ENCODE data around the gene NAPSA. TPM values are rescaled to one million over a fixed set of nuclear protein-coding genes. Genes with fewer than 3 reads are reported as not detected.

NAPSA gene
- total and polyA plus RNA-seq, 2 of the 8 experiments (the other 6 are each of a cell fraction or from before 2014, with no cell fraction given), result 0.71 to 0.73 TPM

DNA sequence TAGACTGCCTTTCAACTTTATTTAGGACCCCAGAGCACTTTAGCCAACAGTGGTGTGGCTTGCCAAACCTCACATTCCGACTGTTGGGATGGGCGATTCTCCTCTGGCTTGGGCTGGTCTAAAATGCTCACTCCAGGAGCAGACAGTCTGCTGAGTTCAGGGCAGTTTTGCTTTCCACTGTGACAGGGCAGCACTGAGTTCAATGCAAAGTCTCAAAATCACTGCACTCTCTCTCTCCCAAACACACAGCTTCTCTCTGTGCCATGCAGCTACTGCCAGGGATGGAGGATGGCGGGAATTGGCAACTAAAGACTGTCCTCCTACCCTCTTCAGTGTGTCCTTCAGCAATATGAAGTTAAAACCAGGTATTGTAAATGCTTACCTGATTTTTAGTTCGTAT, 13.2 kb downstream of the NAPSA start:
- no peaks in the 10 kb centered on the region for H3K79me2 ChIP-seq (ENCODE audit: control insufficient read depth in 1 of 2, insufficient read depth in 2 of 2, low read length in 2 of 2)
- H2BK15ac ChIP-seq (ENCODE audit: low read length), result no peak overlapping the region
- no peak overlapping the region for H2BK5ac ChIP-seq (ENCODE audit: low read depth, low read length)
- peaks cover 0 to 2% of the 10 kb centered on the region in 2 experiments for H4K20me1 ChIP-seq (replicated peaks in 1 of 2; ENCODE audit: control insufficient read depth in 1 of 2, insufficient read depth in 2 of 2, low read length in 2 of 2)
- no peak overlapping the region for H3K4me3 ChIP-seq (ENCODE audit: extremely low read depth in 1 of 4, insufficient read depth in 2 of 4, low read depth in 3 of 4, low read length in 4 of 4)
- no peak overlapping the region for H4K5ac ChIP-seq (ENCODE audit: insufficient read length, low read depth, low read length)
- no peak overlapping the region for H4K8ac ChIP-seq (ENCODE audit: extremely low read depth, insufficient read depth, low read length)
- no peaks in the 10 kb centered on the region for H3K36me3 ChIP-seq (ENCODE audit: control insufficient read depth in 2 of 4, insufficient read depth in 4 of 4, low read length in 3 of 4)
- H3K4ac ChIP-seq (replicated peaks; ENCODE audit: insufficient read length, low read depth, low read length), result no peak overlapping the region
- H3K27me3 ChIP-seq (replicated peaks in 1 of 4; ENCODE audit: control insufficient read depth in 3 of 4, extremely low read depth in 1 of 4, insufficient read depth in 3 of 4, low read length in 3 of 4), result no peaks in the 10 kb centered on the region
- H2AK5ac ChIP-seq (ENCODE audit: low read depth, low read length), result no peak overlapping the region
- H3K23ac ChIP-seq (ENCODE audit: insufficient read length), result no peak overlapping the region
- no peak overlapping the region for H2AFZ ChIP-seq (ENCODE audit: low read length)
- no peak overlapping the region for H2BK120ac ChIP-seq (replicated peaks; ENCODE audit: low read depth, low read length)
- no peak overlapping the region for H3K14ac ChIP-seq (ENCODE audit: insufficient read length)
- H3K18ac ChIP-seq (ENCODE audit: extremely low read depth, low read length), result no peak overlapping the region
- no peaks in the 10 kb centered on the region; a peak in 3 of 7 replicates for H3K4me1 ChIP-seq (replicated peaks in 1 of 4; ENCODE audit: control insufficient read depth in 3 of 4, insufficient read depth in 4 of 4, low read length in 3 of 4)
- no peak overlapping the region for H2BK20ac ChIP-seq (ENCODE audit: low read length)
- no peaks in the 10 kb centered on the region for H3K79me1 ChIP-seq (ENCODE audit: low read depth, low read length)
- 72% methylated on average over 4 of the region's 4 CpGs; no CpG with 5 or more reads in 1 of the 2 experiments for WGBS, 2 experiments (ENCODE audit: extremely low coverage in 1 of 2, insufficient coverage in 1 of 2, insufficient read length in 1 of 2, insufficient replicate concordance in 2 of 2, low coverage in 1 of 2, low lambda C conversion rate in 2 of 2, missing lambda C conversion rate in 1 of 2)
- H3K9ac ChIP-seq (replicated peaks in 1 of 4; ENCODE audit: extremely low read depth in 1 of 4, low read depth in 3 of 4, low read length in 3 of 4), result no peak overlapping the region
- H3K9me3 ChIP-seq (ENCODE audit: insufficient read depth in 2 of 2, low read depth in 1 of 2, low read length in 1 of 2), result no peaks in the 10 kb centered on the region
- no peaks in the 10 kb centered on the region for H3K23me2 ChIP-seq (ENCODE audit: low read depth, low read length)
- FAIRE-seq (no peak), DNase-seq (ENCODE audit: low read depth in 1 of 2, low spot score in 2 of 2) (no peak)
- H3K27ac ChIP-seq (ENCODE audit: low read depth, low read length), result no peak overlapping the region
- no peak overlapping the region for H3K56ac ChIP-seq (replicated peaks; ENCODE audit: insufficient read length, low read depth, low read length)
- no peak overlapping the region for H3K4me2 ChIP-seq (ENCODE audit: insufficient read depth in 1 of 2, low read depth in 2 of 2, low read length in 2 of 2)
- H2BK12ac ChIP-seq (ENCODE audit: low read depth, low read length), result no peak overlapping the region
- no peak overlapping the region for H4K91ac ChIP-seq (replicated peaks; ENCODE audit: insufficient read length, low read length)
- CTCF ChIA-PET (ENCODE audit: partially characterized antibody), result interaction anchor here (1.1 to 2.6 kb wide), 9 partner anchors 9 to 374 kb away, joined by 3 to 10 read pairs (median 3); no protein-coding TSS in a partner anchor
- POLR2A ChIA-PET (ENCODE audit: partially characterized antibody), result interaction anchor here (0.9 kb wide), 1 partner anchor 65 kb away, joined by 3 read pairs; no protein-coding TSS in a partner anchor
- TF ChIP-seq RFX5 (IDR thresholded peaks at IDR 0.05; ENCODE audit: borderline replicate concordance, low read depth, low read length) (no peak), CHD2 (IDR thresholded peaks at IDR 0.05; ENCODE audit: low read length) (no peak)

Data from H1 (cell line).